ENCODE measurements around the gene ACTRT2. TPM values are rescaled to one million over a fixed set of nuclear protein-coding genes. Genes with fewer than 3 reads are reported as not detected.

ACTRT2 gene
- total and polyA plus RNA-seq, 2 experiments from 2014 or later: not detected

GRCh38 chr1:2985067-2985561, 36.2 kb upstream of the ACTRT2 start:
- no peak overlapping the region for H3K27ac ChIP-seq (ENCODE audit: low read depth)
- H3K27me3 ChIP-seq (ENCODE audit: insufficient read depth): no peaks in the 10 kb centered on the region
- H3F3A ChIP-seq (replicated peaks; ENCODE audit: low read depth): no peaks in the 10 kb centered on the region
- no peak for DNase-seq (ENCODE audit: low spot score)
- Mint-ChIP-seq H3K9me3 (peaks cover 63% of the 10 kb centered on the region), H3K27ac (no peak overlapping the region), H3K36me3 (ENCODE audit: low read depth) (peaks cover 13% of the 10 kb centered on the region), H3K4me1 (peaks cover 6% of the 10 kb centered on the region; the same call in 2 of the 3 replicates), H3K4me3 (no peak overlapping the region), H3K27me3 (ENCODE audit: insufficient read depth, low read depth, poor library complexity) (peaks cover 4% of the 10 kb centered on the region)
- no peaks in the 10 kb centered on the region for H3K4me1 ChIP-seq (ENCODE audit: insufficient read depth)
- no peak overlapping the region for H2AFZ ChIP-seq
- ATAC-seq: no peak
- no peaks in the 10 kb centered on the region for H4K20me1 ChIP-seq (replicated peaks; ENCODE audit: insufficient read depth)
- no peaks in the 10 kb centered on the region for H3K9me2 ChIP-seq (ENCODE audit: insufficient read depth)
- H3K79me2 ChIP-seq (replicated peaks; ENCODE audit: insufficient read depth): no peaks in the 10 kb centered on the region
- no peak for TF ChIP-seq REST (IDR thresholded peaks at IDR 0.05; ENCODE audit: unreplicated experiment)
- no peak for TF ChIP-seq JUNB (IDR thresholded peaks at IDR 0.05; ENCODE audit: unreplicated experiment)
- TF ChIP-seq ZNF331 (CRISPR knock-in tag; IDR thresholded peaks at IDR 0.05; ENCODE audit: low read depth): no peak
- no peak for TF ChIP-seq ETS1 (IDR thresholded peaks at IDR 0.05)
- TF ChIP-seq ZNF462 (CRISPR knock-in tag; IDR thresholded peaks at IDR 0.05): no peak
- no peak for TF ChIP-seq EZH2phosphoT487 (IDR thresholded peaks at IDR 0.05; ENCODE audit: unreplicated experiment)
- TF ChIP-seq CREB1 (CRISPR knock-in tag; IDR thresholded peaks at IDR 0.05; ENCODE audit: low read depth): no peak
- no peak for TF ChIP-seq CTCF (conservative IDR thresholded peaks at IDR 0.05; ENCODE audit: low read depth in 2 of 2)
- no peak for TF ChIP-seq NANOG (IDR thresholded peaks at IDR 0.05; ENCODE audit: borderline replicate concordance)
- TF ChIP-seq EZH2 (IDR thresholded peaks at IDR 0.05; ENCODE audit: low read depth, unreplicated experiment): no peak
- TF ChIP-seq ZNF114 (CRISPR knock-in tag; IDR thresholded peaks at IDR 0.05): no peak
- no peak for TF ChIP-seq POLR2AphosphoS5 (IDR thresholded peaks at IDR 0.05; ENCODE audit: low read depth)
- no peak for TF ChIP-seq STAT1 (IDR thresholded peaks at IDR 0.05; ENCODE audit: unreplicated experiment)
- no peaks in the 10 kb centered on the region for H3K36me3 ChIP-seq (ENCODE audit: insufficient read depth)
- no peak overlapping the region for H3K4me2 ChIP-seq
- H3K4me3 ChIP-seq: no peak overlapping the region

All from GM23338 (cell line).